Fibroblast of skin of left biceps (primary cell): ENCODE results near the gene TARBP2.

Experiments
- DNase-seq, 2 experiments: peaks; one replicate each; pipeline ENCODE4 v3.0.0-alpha.2; 2013; ENCODE audit warnings: low read depth in 2 of 2

TARBP2 gene, protein sequence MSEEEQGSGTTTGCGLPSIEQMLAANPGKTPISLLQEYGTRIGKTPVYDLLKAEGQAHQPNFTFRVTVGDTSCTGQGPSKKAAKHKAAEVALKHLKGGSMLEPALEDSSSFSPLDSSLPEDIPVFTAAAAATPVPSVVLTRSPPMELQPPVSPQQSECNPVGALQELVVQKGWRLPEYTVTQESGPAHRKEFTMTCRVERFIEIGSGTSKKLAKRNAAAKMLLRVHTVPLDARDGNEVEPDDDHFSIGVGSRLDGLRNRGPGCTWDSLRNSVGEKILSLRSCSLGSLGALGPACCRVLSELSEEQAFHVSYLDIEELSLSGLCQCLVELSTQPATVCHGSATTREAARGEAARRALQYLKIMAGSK

GRCh38 chr12:53500776-53501614 is at the start of gene TARBP2:
TARBP2 (plus strand) TSS chr12:53501283; CDS start chr12:53501409, 126 bp downstream.
- DNase-seq: peak; percentile 99

DNA sequence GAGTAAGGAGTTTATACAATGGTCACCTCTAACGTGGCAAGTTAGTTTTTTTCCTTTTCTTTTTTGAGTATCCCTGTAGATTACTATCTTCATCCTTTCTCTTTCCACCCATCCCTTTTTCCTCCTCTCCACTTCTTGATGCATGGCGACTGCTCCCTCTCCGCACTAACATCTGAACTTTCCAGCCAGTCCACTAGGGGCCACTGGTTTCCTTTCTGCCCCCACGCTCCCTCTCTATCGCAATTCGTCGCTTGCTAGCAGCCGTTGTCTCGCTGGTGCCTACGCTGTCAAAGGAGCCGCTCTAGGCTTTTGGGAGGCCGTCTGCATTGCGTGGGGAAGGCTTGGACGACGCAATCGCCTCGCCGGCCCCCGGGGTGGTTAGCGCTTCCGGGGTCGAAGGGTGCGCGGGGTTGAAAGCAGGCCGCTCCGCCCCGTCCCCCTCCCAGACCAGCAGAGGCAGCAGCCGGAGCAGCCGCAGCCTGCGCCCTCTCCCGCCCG is 49.4 kb upstream of the TARBP2 start, which contains the start of gene PCBP2:
Gene PCBP2, plus strand, starts transcription at position 442 of the 498 bp plus-strand sequence. CDS start 2,699 bp downstream, outside the sequence.
- peak; percentile 99 for DNase-seq

DNA sequence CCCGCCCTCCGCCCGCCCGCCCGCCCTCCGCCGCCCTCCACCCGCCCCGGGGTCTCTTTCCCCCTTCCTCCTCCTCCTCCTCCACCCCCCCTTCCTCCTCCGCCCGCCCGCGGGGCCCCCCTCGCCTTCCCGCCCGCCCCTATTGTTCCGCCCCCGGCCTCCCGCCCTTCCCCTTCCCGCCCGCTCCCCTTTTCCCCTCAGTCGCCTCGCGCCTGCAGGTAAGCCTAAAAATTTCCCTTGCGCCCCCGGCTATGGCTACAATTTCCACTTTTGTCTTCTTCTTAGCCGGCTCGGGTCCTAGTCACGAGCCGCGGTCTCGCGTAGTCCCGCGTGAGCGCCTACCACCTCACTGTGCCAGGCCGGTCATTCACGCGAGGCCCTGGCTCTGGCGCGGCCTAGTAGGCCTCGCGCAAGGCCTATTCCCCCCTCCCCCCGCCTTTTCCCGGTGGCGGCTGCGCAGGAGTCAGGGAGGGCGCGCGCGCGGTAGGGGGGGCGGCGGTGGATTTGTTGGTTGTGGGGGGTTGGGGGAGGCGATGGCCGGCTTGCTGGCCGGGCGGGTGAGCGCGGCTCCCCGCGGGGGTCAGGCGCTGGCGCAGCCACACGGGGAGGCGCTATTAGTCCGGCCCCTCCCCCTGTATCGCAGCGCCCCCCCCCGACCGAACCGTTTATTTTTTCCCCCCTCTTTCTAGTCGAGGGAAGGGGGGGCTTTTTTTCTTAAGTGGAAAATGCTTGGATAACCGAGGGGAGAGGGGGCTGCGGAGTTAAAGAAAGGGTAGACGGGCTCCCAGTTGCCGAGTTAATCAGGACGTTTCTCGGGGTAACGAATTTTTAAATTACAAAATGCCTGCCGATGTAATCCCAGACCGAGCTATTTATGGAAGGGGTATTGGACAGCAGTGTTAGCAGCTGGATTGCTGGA is 48.7 kb upstream of the TARBP2 start:
- DNase-seq: peak; percentile 56 to 58

GRCh38 chr12:53453953-53454640 is 47.0 kb upstream of the TARBP2 start:
- no peak for DNase-seq

DNA sequence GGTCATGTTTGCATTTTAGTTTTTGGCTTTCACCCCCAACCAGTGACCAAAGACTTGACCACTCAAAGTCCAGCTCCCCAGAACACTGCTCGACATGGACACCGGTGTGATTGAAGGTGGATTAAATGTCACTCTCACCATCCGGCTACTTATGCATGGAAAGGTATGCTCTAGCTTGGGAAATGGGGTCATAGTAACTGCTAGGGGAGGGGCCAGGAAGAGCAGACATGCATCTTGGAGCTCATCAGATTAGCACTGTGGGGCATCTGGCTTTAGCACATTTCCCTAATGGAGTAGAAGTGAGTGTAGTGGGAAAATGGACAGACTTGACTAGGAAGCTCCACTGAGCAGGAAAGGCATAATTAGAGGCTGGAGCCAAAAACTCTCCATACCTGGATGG is 46.4 kb upstream of the TARBP2 start:
- no peak for DNase-seq

- no peak for DNase-seq
These were observed 44.3 kb upstream of the TARBP2 start for GRCh38 chr12:53456654-53457366.

DNA sequence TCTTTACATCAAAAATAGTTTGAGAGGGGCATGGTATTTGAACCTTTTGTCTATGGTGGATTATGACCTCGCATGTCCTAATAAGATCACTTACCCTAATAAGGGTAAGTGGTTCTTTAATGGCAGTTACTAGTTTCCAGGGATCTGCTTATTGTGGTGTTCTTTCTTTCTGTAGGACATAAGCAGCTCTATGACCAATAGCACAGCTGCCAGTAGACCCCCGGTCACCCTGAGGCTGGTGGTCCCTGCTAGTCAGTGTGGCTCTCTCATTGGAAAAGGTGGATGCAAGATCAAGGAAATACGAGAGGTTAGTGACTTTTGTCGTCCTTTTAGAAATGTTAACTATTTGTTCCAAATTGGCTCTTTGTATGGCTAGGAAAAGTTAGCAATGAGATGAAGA is 42.0 kb upstream of the TARBP2 start:
- DNase-seq: no peak

DNA sequence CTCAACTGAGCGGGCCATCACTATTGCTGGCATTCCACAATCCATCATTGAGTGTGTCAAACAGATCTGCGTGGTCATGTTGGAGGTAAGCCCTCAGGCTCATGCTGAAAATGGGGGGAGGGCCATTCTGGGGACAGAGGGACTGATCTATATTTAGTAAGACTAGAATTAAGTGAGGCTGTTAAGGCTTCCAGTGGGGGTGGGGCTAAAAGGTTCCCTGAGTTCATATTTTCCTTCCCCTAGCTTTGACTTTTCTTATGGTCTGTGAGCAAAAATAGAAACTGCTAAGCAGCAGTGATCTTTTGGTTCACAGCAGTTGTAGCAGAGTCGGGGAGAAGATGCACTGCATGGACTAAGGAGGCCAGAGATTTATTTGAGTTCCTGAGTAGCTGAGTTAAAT is 40.0 kb upstream of the TARBP2 start:
- no peak for DNase-seq

GRCh38 chr12:53461591-53461990 is 39.5 kb upstream of the TARBP2 start:
- no peak for DNase-seq

DNA sequence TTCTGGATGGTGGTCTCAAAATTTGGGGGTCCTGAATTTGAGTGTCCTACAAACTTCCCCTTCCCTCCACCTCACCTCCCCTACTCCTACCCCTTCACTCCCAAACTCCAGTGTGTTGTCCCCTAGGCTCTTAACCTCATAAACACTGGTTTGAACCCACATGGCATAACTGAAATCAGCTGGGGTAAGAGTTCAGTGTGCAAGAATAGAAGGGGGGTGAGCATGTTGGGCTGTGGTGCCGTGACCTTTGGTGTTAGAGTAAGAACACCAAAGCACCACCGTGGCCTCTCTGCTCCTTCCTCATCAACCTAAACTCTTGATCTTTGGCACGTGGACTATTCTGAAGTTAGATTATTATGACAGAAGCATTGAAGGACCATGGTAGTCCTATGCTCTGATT is 38.1 kb upstream of the TARBP2 start:
- DNase-seq: no peak

- no peak for DNase-seq
These were observed 37.1 kb upstream of the TARBP2 start for GRCh38 chr12:53463802-53464560.

DNA sequence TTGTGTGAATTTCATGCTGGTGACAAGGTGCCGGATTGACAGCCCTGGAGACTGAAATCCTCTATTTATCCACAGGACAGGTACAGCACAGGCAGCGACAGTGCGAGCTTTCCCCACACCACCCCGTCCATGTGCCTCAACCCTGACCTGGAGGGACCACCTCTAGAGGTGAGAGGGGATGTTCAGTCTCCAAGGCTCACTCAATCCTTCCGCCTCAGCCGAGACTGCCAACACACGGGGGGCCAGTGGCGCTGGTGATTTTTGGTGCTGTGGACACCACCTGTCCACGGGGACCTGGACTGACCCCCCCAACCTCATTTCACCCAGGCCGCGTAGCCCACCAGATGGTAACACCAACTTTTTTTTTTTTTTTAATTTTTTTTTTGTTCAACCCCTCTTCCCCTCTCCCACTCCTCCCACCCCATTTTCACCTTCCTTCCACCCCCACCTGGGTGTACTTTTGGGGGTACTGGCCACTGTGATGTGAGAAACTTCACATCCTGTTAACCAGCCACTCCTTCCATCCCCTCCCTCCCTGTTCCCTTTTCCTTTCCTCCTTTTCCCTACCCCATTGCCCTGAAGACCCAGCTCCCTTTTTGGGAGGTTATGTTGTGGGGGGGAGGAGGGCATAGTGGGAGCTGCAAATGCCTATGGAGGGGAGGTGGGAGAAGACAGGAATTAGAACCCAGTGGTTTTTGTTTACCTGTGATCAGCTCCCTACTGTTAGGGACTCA is 36.2 kb upstream of the TARBP2 start:
- no peak for DNase-seq

DNA sequence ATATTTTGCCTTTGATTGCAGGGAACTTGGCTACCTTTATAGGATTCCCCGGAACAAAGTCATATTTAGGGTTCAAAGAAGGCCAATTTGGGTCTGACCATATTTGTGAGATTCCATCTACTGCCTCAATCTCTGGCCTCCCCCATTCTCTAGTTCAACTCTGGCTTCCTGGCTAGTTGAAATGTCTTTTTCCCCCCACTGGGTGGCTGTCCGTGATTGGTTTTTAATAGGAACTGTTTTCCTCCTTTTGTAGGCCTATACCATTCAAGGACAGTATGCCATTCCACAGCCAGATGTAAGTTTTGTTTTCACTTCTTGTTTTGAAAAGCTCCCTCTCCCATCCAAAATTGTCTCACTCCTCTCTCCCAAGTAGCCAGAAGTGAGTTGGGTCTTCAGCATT is 35.4 kb upstream of the TARBP2 start:
- DNase-seq: no peak

DNA sequence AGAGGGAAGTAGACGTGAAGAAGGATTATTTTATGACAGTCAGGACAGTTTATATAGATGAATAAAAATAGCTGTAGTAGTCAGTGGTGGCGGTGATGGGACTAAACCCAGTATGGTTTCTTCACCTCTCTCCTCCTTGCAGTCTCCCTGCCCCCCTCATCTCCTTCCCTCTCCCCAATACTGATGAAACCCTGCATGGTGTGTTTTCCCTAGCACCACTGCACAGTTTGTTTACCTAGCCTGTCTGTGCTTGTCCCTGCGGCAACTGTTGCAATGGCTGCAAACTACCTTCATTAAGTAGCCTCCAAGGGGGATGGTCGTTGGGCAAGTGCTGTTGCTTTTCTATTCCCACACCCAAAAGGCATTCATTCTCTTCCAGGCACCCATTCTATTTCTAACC is 34.4 kb upstream of the TARBP2 start:
- DNase-seq: no peak

- no peak for DNase-seq
These were observed 34.0 kb upstream of the TARBP2 start for GRCh38 chr12:53467082-53467481.

DNA sequence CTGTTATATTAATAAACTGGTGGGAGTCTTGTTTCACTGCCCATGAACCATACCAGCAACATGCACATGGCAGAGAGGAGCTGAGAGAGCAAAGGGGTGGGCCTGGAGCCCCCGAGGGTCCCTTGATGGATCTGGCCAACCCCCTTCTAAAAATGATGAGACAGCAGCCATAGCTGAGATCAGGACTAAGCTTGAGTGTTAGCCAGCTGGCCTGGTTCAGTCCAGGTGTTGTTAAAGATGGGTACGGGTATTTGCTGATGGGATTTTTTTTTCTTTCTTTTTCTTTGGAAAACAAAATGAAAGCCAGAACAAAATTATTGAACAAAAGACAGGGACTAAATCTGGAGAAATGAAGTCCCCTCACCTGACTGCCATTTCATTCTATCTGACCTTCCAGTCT is 33.2 kb upstream of the TARBP2 start:
- no peak for DNase-seq

DNA sequence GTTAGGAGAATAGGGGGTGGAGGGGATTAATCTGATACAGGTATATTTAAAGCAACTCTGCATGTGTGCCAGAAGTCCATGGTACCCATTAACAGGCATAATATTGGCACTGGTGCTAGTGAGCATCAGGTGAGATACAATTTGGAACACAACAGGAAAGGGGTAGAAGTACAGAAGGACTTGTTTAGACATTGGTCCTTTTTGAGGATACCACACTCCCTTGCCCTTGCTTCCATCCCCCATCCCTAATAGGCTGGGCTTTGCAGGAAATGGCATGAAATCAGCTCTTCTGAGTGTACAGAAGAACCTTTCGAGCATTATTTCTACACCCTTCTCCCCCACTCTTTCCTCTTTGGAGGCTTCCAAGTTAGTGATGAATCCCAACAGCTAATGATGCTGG is 32.8 kb upstream of the TARBP2 start:
- DNase-seq: no peak

DNA sequence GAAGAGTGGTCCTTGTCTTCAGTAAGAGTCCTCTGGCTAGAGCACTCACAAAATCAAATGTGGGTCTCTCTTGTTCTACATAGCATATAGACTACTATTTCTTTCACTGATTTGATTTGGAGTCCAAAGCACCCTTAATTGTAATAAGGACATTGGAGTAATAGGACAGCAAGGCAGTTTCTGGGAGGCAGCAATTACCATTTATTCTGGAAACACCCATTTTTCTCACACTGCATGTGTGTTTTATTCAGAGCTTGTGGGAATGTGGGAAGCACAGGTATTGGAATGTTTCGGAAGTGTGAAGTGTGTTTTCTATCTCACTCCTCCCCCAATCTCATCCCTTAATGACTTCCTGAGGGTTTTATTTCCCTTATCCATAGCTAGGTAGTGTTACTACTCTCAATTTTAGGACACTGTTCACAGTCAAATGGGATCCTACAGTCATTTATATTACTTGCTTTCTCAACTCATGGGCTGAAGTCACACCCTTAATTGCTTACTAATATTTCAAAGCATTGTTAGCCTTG is 29.0 kb upstream of the TARBP2 start:
- DNase-seq: no peak

GRCh38 chr12:53474077-53474476 is 27.0 kb upstream of the TARBP2 start:
- DNase-seq: no peak
